ENCODE results near the gene HDAC4. TPM values are rescaled to one million over a fixed set of nuclear protein-coding genes. Genes with fewer than 3 reads are reported as not detected.

Gene HDAC4
- total RNA-seq, 1 experiment from 2014 or later = 32.0 TPM

GRCh38 chr2:239200646-239201530, 199.9 kb downstream of the HDAC4 start:
- no peaks in the 10 kb centered on the region for H4K20me1 ChIP-seq (ENCODE audit: control insufficient read depth, insufficient read depth, insufficient read length)
- no peaks in the 10 kb centered on the region for H3K79me2 ChIP-seq (ENCODE audit: insufficient read depth, low read length)

More at GRCh38 chr2:239200646-239201530, 199.9 kb downstream of the HDAC4 start:
- Histone ChIP-seq H2AK5ac (ENCODE audit: insufficient read length, low read length) (no peak overlapping the region), H3K14ac (ENCODE audit: insufficient read depth, low read length) (peak overlapping the region; percentile 21; the same call in 1 of the 2 replicates), H4K91ac (ENCODE audit: insufficient read length, low read depth, low read length) (no peak overlapping the region), H3K9ac (ENCODE audit: extremely low read depth, insufficient read length, low read length) (no peak overlapping the region), H2BK15ac (ENCODE audit: low read depth, low read length) (no peak overlapping the region), H3K23me2 (ENCODE audit: insufficient read length, low read depth, low read length, poor library complexity, severe bottlenecking) (no peaks in the 10 kb centered on the region), H3K27ac (ENCODE audit: insufficient read length, low read depth, low read length) (no peak overlapping the region), H3K23ac (ENCODE audit: insufficient read length, low read depth, low read length) (no peak overlapping the region), H3K79me1 (ENCODE audit: insufficient read depth, low read depth, low read length, poor library complexity, severe bottlenecking) (peaks cover 6% of the 10 kb centered on the region), H2BK20ac (ENCODE audit: low read depth, low read length, poor library complexity, severe bottlenecking) (no peak overlapping the region), H3K4me2 (ENCODE audit: insufficient read depth, insufficient read length, low read length) (no peak overlapping the region), H3K27me3 (ENCODE audit: insufficient read depth, low read length) (no peaks in the 10 kb centered on the region), H3K4ac (ENCODE audit: low read depth, low read length) (no peak overlapping the region), H2BK120ac (ENCODE audit: low read depth, low read length, poor library complexity, severe bottlenecking) (no peak overlapping the region), H2AFZ (ENCODE audit: low read length) (no peak overlapping the region), H4K5ac (ENCODE audit: insufficient read length, low read depth, low read length) (no peak overlapping the region), H3K9me3 (ENCODE audit: control insufficient read depth, low read depth, low read length) (no peaks in the 10 kb centered on the region), H2BK5ac (ENCODE audit: insufficient read length, low read length) (no peak overlapping the region), H3K4me1 (ENCODE audit: insufficient read depth, low read length) (no peaks in the 10 kb centered on the region; the same call in 1 of the 2 replicates), H3K18ac (ENCODE audit: insufficient read length, low read depth, low read length) (no peak overlapping the region), H4K8ac (replicated peaks; ENCODE audit: insufficient read length, low read depth, low read length) (no peak overlapping the region), H3T11ph (ENCODE audit: low read length) (no peak overlapping the region), H2BK12ac (ENCODE audit: insufficient read length, low read depth, low read length) (no peak overlapping the region), H3K56ac (ENCODE audit: insufficient read length, low read depth, low read length) (no peak overlapping the region)
- H3K4me1 Mint-ChIP-seq = peaks cover 23 to 38% of the 10 kb centered on the region in 2 experiments
- peaks cover 3 to 15% (median 9%) of the 10 kb centered on the region in 3 experiments; a peak in 6 of 7 replicates for H3K36me3 Mint-ChIP-seq (ENCODE audit: insufficient read depth in 1 of 3, low read depth in 3 of 3)
- no peak for TF ChIP-seq CTCF (conservative IDR thresholded peaks at IDR 0.05)
- H3K9me3 Mint-ChIP-seq = no peaks in the 10 kb centered on the region
- no peak for DNase-seq
- WGBS (ENCODE audit: extremely low coverage, insufficient read length, low lambda C conversion rate) = no CpG with 5 or more reads among the region's 20 CpGs
- H3K27me3 Mint-ChIP-seq (ENCODE audit: low read depth) = no peaks in the 10 kb centered on the region
- peak overlapping the region; percentile 18 to 73 (median 55); a peak in 4 of 7 replicates for H3K27ac Mint-ChIP-seq
- no peak overlapping the region for H3K4me3 Mint-ChIP-seq
